Measurements from ENCODE around the gene OR2G2.

Gene OR2G2

GRCh38 chr1:247588060-247588459 lies at the start of gene OR2G2:
Gene OR2G2, plus strand, starts transcription at chr1:247588360. Its CDS starts 0 bp downstream, at chr1:247588360.
- DNase-seq: no peak

DNA sequence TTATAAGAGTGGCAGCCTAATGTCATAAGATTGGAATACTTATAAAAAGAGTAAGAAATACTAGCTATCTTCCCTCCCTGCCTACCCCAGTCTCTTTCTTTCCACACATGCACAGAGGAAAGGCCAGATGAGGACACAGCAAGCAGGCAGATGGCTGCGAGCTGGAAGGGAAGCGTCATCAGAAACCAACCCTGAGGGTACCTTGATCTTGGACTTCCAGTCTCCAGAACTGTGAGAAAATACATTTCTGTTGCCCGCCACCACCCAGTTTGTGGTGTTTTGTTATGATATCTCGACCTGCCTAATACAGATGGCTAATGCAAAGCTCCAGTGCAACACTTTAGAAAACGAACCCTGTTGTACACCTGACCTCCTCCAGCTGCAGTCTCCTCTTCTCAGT lies 49.6 kb upstream of the OR2G2 start:
- no peak for DNase-seq

DNA sequence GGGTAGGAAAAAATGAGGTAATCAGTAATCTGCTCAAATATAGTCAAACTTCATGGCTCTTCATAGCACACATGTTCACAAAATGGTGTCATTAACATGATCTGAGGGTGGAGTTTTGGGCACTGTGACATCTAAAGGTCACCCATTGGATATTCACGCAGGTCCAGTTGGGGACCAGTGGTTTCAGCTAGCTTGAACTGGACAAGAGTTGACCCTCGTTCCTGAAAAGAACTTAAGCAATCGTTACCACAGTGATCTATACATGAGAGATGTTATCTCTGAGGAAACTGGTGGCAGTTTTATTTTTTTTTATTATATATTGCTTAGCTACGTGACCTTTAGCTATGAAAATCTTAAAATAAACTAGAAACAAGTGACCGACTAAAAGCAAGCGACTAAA lies 48.9 kb upstream of the OR2G2 start:
- DNase-seq: no peak

- DNase-seq: no peak
Observed at GRCh38 chr1:247540581-247540980, 47.6 kb upstream of the OR2G2 start.

DNA sequence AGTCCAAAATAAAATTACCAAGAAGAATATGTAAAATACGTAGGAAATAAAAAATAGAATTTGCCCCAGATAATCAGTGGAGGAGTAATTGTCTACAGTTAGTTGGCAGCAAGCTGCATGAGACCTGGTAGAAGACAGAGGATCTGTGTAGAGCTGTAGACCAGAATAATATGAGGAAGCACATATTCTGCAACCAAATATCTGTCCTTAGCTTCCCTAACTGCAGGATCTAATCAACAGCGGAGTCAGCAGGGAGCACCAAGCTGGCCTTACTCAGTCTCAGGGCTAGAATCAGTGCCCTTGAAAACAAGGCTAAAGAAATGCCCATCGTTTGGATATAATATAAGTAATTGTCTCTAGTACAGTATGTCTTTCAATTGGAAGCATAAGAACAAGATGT lies 45.3 kb upstream of the OR2G2 start:
- DNase-seq: no peak

GRCh38 chr1:247548092-247548491 lies 40.1 kb upstream of the OR2G2 start:
- DNase-seq: no peak

- no peak for DNase-seq
Observed at GRCh38 chr1:247548769-247549182, 39.4 kb upstream of the OR2G2 start, which contains the start of gene GCSAML. Gene GCSAML, plus strand, starts transcription at chr1:247549134. Its CDS starts 58 bp downstream, at chr1:247549192.

- DNase-seq: no peak
Observed at GRCh38 chr1:247551721-247552120, 36.4 kb upstream of the OR2G2 start.

DNA sequence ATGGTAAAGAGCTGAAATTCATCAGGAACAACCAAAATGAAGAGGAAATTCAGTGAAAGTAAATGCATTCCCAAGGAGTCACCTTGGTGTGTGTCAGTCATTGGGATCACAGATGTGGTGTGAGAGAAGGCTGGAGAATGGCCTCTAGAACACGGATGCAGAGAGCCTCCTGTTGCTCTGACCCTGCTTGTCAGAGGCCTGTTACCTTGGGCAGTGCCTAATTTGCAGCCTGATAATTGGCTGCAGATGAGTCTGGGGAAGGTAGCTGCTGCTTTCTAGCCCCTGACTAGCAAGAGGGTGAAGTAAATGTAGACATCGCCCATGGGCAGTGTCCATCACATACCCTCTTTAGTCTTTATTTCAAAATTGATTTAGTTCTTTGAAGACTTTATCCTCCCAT lies 35.9 kb upstream of the OR2G2 start:
- no peak for DNase-seq

GRCh38 chr1:247557926-247558674 lies 30.1 kb upstream of the OR2G2 start:
- DNase-seq: no peak

DNA sequence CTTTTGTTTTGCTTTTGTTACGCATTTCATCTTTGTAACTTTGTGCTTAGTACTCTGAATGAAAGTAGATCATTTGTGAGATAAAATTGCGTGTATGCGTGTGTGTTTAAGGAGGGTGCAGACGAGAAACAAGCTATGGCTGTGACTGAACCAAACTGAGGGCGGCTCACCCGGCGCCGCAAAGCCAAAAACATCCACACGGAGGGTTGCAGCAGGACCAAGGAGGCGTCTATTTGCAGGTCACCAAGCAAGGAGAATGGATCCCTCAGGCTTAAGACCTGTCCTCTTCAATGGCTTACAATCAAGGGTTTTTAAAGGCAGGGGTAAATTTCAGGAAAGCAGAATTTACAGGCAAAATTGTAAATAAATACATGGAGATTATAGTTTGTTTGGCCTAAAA lies 26.4 kb upstream of the OR2G2 start:
- no peak for DNase-seq

GRCh38 chr1:247562198-247562597 lies 26.0 kb upstream of the OR2G2 start:
- DNase-seq: no peak

DNA sequence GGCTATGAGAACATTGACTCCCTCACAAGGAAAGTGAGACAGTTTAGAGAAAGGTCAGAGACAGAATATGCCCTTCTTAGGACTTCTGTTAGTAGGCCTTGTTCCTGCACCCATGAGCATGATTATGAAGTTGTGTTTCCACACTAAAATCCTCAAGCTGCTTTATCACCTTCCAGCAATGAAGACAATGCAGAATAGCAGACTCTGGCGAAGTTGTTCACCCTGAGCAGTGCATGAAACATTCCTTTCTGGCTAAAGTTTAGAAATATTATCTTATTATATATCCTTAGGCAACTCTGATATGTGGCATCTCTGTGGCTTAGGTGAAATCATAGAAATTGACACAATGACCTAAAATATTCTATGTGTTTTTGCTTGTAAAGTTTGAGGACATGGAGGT lies 13.9 kb upstream of the OR2G2 start:
- DNase-seq: no peak

DNA sequence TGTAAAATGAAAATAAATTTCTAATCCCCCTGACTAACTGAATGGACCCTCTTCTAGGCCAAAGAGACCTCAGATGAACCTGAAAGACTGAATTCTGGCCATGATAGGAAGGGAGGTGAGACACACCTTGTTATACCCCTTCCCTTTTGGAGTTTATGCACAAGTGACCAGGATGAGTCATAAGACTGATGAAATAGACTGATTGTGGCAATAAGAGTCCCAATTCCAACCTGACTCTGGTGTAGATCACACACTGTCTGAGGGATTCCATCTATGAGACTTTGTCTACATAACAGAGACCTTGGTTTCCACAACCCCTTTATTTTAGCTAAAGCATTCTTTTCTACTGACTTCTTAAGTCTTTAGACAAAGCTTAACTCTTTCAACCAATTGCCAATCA lies 13.5 kb upstream of the OR2G2 start:
- no peak for DNase-seq

DNA sequence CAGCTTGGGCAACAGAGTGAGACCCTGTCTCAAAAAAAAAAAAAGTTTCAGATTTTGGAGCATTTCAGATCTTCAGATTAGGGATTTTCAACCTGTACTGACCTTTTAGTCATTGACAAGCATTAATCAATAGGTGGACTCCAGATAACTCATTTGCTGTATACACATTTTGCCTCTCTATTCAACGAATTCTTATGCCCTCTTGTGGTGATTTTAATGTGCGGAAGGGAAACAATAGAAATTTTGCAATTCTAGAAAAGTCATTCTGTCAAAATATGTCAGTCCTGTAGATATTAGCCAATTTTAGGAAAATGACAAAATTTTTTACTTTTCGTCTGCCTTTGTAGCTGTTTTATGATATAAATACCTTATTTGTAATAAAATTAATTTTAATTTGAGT lies 11.6 kb upstream of the OR2G2 start:
- no peak for DNase-seq

- no peak for DNase-seq
Observed at GRCh38 chr1:247578946-247579460, 9.2 kb upstream of the OR2G2 start.

GRCh38 chr1:247605286-247605685 lies 17.1 kb downstream of the OR2G2 start, which contains the start of gene OR2G3:
Gene OR2G3, plus strand, starts transcription at chr1:247605586. Its CDS starts 0 bp downstream, at chr1:247605586.
- no peak for DNase-seq

DNA sequence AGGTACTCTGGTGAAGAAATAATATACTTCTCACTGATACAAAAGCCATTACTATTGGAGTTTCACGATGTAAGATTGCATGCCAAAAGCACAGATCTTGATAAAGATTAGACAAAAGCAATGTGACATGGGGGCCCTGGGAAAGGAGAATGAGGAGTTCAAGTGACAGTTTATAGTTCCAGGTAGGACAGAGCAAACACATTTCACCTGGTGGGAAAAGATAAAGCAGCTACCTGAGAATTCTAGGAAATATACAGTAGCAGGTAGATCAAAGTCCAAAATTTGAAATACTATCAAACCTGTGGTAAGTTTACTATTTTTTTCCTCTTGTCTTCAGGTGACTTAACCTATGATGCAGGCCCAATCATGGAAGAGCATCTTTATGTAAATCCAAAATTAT lies 25.2 kb downstream of the OR2G2 start:
- no peak for DNase-seq

GRCh38 chr1:247614625-247615024 lies 26.5 kb downstream of the OR2G2 start:
- DNase-seq: no peak

DNA sequence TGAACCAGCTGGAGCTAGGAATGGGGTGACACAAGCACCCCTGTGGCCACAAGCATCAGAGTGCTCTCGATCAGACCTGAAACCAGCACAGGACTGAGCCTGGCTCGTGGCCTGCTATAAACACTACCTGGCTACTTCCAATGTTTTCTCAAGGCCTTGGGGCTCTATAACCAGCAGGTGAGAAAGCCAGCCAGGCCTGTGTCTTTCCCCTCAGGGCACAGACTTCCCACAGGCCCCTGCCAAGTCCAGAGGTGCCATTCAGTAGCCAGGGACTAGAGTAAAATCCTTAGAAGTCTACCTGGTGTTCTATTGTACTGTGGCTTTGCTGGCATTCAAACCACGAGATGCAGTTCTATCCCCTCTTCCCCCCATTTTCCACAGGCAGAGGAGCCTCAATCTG lies 39.8 kb downstream of the OR2G2 start:
- no peak for DNase-seq

DNA sequence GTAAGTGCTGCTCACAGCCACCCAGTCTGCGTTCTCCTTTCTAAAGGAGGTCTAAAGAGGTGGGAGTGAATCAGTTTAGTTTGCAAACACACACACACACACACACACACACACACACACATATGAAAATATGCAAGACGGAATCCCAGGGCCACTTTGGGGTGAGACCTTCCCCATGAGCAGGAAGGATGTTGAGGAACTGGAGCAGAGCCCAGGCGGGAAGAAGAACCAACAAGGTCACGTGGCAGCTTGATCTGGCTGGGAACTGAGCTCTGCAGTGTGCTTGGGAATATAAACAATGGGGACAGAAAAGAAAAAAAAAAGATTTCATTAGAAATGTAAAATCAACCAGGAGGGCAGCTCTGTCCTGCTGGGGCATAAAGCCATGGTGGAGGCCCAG lies 49.9 kb downstream of the OR2G2 start:
- DNase-seq: no peak

DNA sequence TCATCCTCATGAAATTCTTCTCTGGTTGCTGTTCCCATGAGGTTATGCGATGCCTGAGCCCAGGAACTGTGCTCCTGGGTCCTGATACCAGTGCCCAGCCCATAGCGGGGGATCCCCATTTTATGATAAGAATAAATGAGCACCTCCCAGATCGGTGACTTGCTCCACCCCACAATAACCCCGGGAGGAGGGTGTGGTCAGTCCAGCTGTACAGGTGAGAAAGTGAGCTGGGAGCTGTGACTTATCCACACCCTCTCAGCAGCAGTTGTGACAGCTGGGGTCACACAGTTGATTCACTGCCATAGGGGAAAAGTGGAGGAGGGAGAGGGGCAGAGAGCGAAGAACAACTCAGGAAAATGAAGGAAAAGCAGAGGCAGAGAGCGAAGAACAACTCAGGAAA lies 50.6 kb downstream of the OR2G2 start:
- no peak for DNase-seq

Measured in activated naive CD4-positive, alpha-beta T cell (primary cell).